Suprapubic skin (tissue), 3 donors: ENCODE results near the gene ATP2A2.

Experiments
- CTCF ChIP-seq, 2 donors: fragments of 200-600 bp in 1 of 2; fragments of 450-650 bp in 1 of 2; sonication (generic) in 1 of 2; IDR thresholded peaks; one replicate each; pipeline ENCODE4 v1.5.1; 2016 to 2019; ENCODE audit warnings: antibody characterized with exemption in 2 of 2, mild to moderate bottlenecking in 1 of 2, moderate library complexity in 1 of 2
- POLR2A ChIP-seq, 2 donors: fragments of 450-650 bp; IDR thresholded peaks; one replicate each; pipeline ENCODE4 v1.6.1; 2017; ENCODE audit warnings: antibody characterized with exemption in 2 of 2, mild to moderate bottlenecking in 2 of 2, moderate library complexity in 2 of 2

DNA sequence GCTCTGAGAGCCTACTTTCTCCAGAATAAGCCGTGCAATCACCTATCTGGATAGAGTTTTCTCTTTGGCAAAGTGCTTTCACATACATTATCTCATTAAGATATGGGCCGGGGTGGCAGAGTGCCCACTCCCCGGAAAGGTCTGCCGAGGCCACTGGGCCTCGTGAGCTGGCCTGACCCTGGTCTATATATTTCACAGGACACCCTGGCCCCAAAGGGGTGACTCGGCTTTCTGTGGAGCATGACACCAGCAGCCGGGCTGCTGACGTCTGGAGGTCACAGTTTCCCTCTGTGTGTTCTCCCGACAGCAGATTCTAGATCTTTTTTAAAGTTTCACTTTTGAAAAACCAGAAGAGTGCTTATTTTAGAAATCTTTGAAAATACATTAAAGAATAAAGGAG is 27.9 kb upstream of the ATP2A2 start:
- TF ChIP-seq CTCF (IDR thresholded peaks at IDR 0.05) (no peak), POLR2A (IDR thresholded peaks at IDR 0.05) (no peak)
